ENCODE data around the gene LDB2. TPM values are rescaled to one million over a fixed set of nuclear protein-coding genes. Genes with fewer than 3 reads are reported as not detected.

LDB2 gene
- polyA plus RNA-seq, 2 of the 4 experiments (the other 2 are of a cell fraction): not detected

DNA sequence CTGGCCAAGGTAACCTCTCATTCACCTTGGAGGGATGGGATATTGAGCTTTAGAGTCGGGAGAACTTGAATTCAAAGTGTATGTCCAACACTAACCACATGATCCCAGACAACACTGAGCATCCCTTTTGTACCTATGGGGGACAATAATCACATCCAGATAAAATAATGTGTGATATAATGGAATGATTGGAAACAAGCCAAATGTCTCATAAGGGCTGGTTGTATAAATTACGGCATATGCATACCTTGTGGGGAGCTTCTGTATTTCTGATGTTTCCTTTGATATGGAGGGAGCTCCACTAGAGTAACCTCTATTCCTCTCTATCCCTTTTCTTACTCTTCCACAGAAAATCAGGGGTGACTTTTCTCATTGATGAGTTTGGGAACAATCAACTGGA is 40.7 kb upstream of the LDB2 start (continued):
- no peak for TF ChIP-seq NFE2L2 (conservative IDR thresholded peaks at IDR 0.05; ENCODE audit: low read length)

DNA sequence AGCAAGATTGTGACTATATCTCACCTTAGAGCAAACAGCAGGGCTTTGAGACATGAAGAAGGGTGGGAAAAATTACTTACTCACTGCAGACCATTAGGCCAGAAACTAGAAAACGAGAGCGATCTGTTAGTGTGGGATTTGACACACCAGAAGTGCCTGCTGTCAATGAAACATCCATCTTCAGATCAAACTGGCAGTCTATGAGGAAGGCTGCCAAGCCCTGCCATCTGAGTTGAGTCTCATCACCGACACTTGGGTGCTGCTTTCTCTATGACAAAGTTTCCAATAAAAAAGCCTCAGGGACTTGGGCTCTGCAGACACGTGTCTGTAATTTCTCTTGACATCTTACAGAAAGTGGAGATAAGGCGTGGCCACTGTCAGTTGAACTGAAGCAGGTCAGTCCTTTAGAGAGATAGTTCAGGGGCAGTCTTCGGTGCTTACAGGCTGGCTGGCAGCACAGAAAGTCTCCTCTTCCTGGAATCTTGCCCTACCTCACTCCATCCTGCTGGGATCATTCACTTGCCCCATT is 40.1 kb upstream of the LDB2 start:
- Histone ChIP-seq H3K4me3 (no peak overlapping the region), H3K9me3 (no peaks in the 10 kb centered on the region), H3K27ac (no peak overlapping the region), H3K4me2 (no peak overlapping the region), H3K4me1 (no peaks in the 10 kb centered on the region)
- no peak for DNase-seq (ENCODE audit: low read depth in 1 of 2, low spot score in 1 of 2)
- TF ChIP-seq MAFK (IDR thresholded peaks at IDR 0.05; ENCODE audit: partially characterized antibody): no peak
- TF ChIP-seq SMC3 (IDR thresholded peaks at IDR 0.05): no peak
- no peak for TF ChIP-seq POLR2A (IDR thresholded peaks at IDR 0.05; ENCODE audit: low read length)
- TF ChIP-seq SREBF2 (IDR thresholded peaks at IDR 0.05): no peak
- TF ChIP-seq ZFP36 (IDR thresholded peaks at IDR 0.05; ENCODE audit: borderline replicate concordance, partially characterized antibody): no peak
- TF ChIP-seq RAD21 (conservative IDR thresholded peaks at IDR 0.05 in 1 of 2, IDR thresholded peaks at IDR 0.05 in 1 of 2): no peak
- TF ChIP-seq HEYL (CRISPR knock-in tag; IDR thresholded peaks at IDR 0.05): no peak
- no peak for TF ChIP-seq PHF8 (IDR thresholded peaks at IDR 0.05; ENCODE audit: borderline replicate concordance, low read depth)
- TF ChIP-seq HOXA7 (CRISPR knock-in tag; IDR thresholded peaks at IDR 0.05): no peak
- TF ChIP-seq KDM1A (IDR thresholded peaks at IDR 0.05; ENCODE audit: low read depth): no peak
- no peak for TF ChIP-seq HOXB5 (CRISPR knock-in tag; IDR thresholded peaks at IDR 0.05)
- TF ChIP-seq EHF (CRISPR knock-in tag; IDR thresholded peaks at IDR 0.05): no peak
- TF ChIP-seq NPAS2 (CRISPR knock-in tag; IDR thresholded peaks at IDR 0.05; ENCODE audit: borderline replicate concordance): no peak
- TF ChIP-seq JUN (IDR thresholded peaks at IDR 0.05): no peak
- no peak for TF ChIP-seq RFX5 (IDR thresholded peaks at IDR 0.05)
- TF ChIP-seq, protein P1, sequence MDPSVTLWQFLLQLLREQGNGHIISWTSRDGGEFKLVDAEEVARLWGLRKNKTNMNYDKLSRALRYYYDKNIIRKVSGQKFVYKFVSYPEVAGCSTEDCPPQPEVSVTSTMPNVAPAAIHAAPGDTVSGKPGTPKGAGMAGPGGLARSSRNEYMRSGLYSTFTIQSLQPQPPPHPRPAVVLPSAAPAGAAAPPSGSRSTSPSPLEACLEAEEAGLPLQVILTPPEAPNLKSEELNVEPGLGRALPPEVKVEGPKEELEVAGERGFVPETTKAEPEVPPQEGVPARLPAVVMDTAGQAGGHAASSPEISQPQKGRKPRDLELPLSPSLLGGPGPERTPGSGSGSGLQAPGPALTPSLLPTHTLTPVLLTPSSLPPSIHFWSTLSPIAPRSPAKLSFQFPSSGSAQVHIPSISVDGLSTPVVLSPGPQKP (IDR thresholded peaks at IDR 0.05; ENCODE audit: low read depth, low read length): no peak
- no peak for TF ChIP-seq HDAC2 (IDR thresholded peaks at IDR 0.05)
- no peak for TF ChIP-seq CHD4 (IDR thresholded peaks at IDR 0.05; ENCODE audit: borderline replicate concordance)
- no peak for TF ChIP-seq TFCP2L1 (CRISPR knock-in tag; IDR thresholded peaks at IDR 0.05)
- no peak for FAIRE-seq
- CTCF ChIA-PET: interaction anchor here (1.9 kb wide), 1 partner anchor 13 kb away, joined by 5 read pairs; no protein-coding TSS in a partner anchor
- 2% methylated on average over 6 of the region's 6 CpGs for WGBS (ENCODE audit: missing lambda C conversion rate)
- no peak for ATAC-seq
- POLR2A ChIA-PET: no interaction called here

DNA sequence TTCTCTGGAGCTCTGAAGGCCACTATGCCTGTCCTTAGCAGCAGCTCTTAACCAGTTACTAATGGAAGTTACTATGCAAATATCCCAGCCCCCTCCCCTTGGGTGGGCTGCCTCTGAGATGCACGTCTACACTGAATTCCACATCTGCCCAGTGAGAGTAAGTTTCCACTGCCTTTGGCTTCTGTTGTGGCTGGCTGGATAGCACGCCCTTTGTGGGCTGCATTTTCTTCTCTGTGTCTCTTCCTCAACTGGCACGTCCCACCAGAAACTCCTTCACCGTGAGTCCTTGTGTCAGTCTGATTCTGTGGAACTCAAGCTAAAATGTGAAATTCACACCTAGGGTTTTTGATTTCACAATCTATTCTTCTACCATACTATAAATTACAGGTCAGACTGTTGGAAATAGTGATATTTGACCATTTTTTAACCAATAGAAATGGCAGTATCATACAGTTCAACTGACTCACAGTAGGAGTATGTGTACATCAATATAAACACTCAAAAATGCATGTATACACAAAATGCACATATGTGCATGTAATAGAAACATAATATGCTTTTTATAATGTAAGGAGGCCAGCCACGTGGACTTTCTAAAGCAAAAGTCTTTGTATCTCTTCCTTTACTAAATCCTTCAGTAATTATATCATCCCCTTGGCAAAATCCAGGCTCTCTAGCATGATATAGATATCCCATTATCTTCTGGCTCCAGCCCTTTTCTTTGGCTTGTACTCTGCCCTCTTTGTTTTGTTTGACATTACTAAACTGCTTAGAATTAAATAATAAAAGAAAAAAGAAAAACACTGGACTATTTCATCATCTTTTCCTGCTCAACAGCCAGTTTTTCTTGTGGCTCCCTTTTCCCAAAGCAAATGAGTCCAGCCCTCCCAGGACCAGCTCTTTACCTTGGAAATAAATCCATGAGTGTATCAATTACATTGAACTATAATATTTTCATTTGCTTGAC is 33.2 kb upstream of the LDB2 start:
- H3K4me1 ChIP-seq: no peaks in the 10 kb centered on the region
- ATAC-seq: no peak
- WGBS (ENCODE audit: missing lambda C conversion rate): 0% methylated on average over 4 of the region's 5 CpGs
- H3K9me3 ChIP-seq: no peaks in the 10 kb centered on the region
- ChIA-PET POLR2A (no interaction called here), CTCF (interaction anchor here (0.9 to 1.0 kb wide), 2 partner anchors 15 to 362 kb away, joined by 3 read pairs; no protein-coding TSS in a partner anchor)
- FAIRE-seq: no peak
- H3K4me2 ChIP-seq: no peak overlapping the region
- TF ChIP-seq EHMT2 (IDR thresholded peaks at IDR 0.05; ENCODE audit: low read depth) (no peak), CHD2 (IDR thresholded peaks at IDR 0.05; ENCODE audit: low read length, partially characterized antibody) (no peak), RFX5 (IDR thresholded peaks at IDR 0.05) (no peak), POLR2A (IDR thresholded peaks at IDR 0.05; ENCODE audit: low read length) (no peak), ZFP36 (IDR thresholded peaks at IDR 0.05; ENCODE audit: borderline replicate concordance, partially characterized antibody) (no peak), MAZ (IDR thresholded peaks at IDR 0.05; ENCODE audit: borderline replicate concordance, low read depth, low read length) (no peak), JUNB (IDR thresholded peaks at IDR 0.05) (no peak)
- TF ChIP-seq, protein P2, sequence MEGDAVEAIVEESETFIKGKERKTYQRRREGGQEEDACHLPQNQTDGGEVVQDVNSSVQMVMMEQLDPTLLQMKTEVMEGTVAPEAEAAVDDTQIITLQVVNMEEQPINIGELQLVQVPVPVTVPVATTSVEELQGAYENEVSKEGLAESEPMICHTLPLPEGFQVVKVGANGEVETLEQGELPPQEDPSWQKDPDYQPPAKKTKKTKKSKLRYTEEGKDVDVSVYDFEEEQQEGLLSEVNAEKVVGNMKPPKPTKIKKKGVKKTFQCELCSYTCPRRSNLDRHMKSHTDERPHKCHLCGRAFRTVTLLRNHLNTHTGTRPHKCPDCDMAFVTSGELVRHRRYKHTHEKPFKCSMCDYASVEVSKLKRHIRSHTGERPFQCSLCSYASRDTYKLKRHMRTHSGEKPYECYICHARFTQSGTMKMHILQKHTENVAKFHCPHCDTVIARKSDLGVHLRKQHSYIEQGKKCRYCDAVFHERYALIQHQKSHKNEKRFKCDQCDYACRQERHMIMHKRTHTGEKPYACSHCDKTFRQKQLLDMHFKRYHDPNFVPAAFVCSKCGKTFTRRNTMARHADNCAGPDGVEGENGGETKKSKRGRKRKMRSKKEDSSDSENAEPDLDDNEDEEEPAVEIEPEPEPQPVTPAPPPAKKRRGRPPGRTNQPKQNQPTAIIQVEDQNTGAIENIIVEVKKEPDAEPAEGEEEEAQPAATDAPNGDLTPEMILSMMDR (IDR thresholded peaks at IDR 0.05): no peak
- TF ChIP-seq, protein P1 (IDR thresholded peaks at IDR 0.05; ENCODE audit: low read depth, low read length): no peak
- no peak for DNase-seq (ENCODE audit: low read depth in 1 of 2, low spot score in 1 of 2)
- no peak overlapping the region for H3K27ac ChIP-seq
- no peak overlapping the region for H3K4me3 ChIP-seq

Measured in A549 (cell line).